SK-N-SH (cell line): ENCODE data around the gene EXOC4. TPM values are rescaled to one million over a fixed set of nuclear protein-coding genes. Genes with fewer than 3 reads are reported as not detected.
A peak's percentile ranks its signal among the peaks of the same experiment; 100 is the strongest.

Experiments
- CTCF ChIA-PET: fragments of 300-600, 350-600 bp; formaldehyde crosslinking; extraction: SDS; loops from one replicate; lab custom pipeline; 2021; lab: Yijun Ruan, JAX
- POLR2A ChIA-PET: fragments of 350-600 bp; sonication (Branson Sonifier 250); formaldehyde crosslinking; extraction: SDS; loops from one replicate; lab custom pipeline; 2020; ENCODE audit warnings: antibody characterized with exemption, inconsistent platforms; lab: Yijun Ruan, JAX
- DNase-seq: peaks from one replicate; pipeline ENCODE4 v3.0.0; 2012
- H2AFZ ChIP-seq: fragments of 200-600 bp; sonication (generic); 2 replicates; pipeline ENCODE4 v1.8.1; 2016; ENCODE audit warnings: antibody characterized with exemption, mild to moderate bottlenecking, low read depth
- H3F3A ChIP-seq: fragments of 200-600 bp; sonication (generic); replicated peaks from 2 replicates; pipeline ENCODE3; 2016; ENCODE audit warnings: antibody characterized with exemption, mild to moderate bottlenecking; ENCODE audit not compliant: insufficient read depth
- H3K27ac ChIP-seq, 2 experiments: fragments of 200-500 bp in 1 of 2; fragments of 200-600 bp in 1 of 2; sonication (Bioruptor generic) in 1 of 2; sonication (generic), shearing (Covaris generic) in 1 of 2; 2 replicates each; pipeline versions ENCODE4 v1.5.1 to v1.6.1; 2014 to 2016; ENCODE audit warnings: low read depth in 2 of 2, inconsistent platforms in 1 of 2, low read length in 1 of 2, mild to moderate bottlenecking in 1 of 2, mixed read lengths in 1 of 2
- H3K27me3 ChIP-seq: fragments of 200-600 bp; sonication (generic), shearing (Covaris generic); 2 replicates; pipeline ENCODE4 v1.6.1; 2016; ENCODE audit warnings: mixed run types; ENCODE audit not compliant: insufficient read depth
- H3K36me3 ChIP-seq, 2 experiments: fragments of 200-500 bp in 1 of 2; fragments of 200-600 bp in 1 of 2; sonication (Bioruptor generic) in 1 of 2; sonication (generic) in 1 of 2; replicated peaks in 1 of 2; 2 replicates each; pipeline versions ENCODE3 to v1.5.1; 2014 to 2016; ENCODE audit warnings: low read length in 1 of 2, mild to moderate bottlenecking in 1 of 2; ENCODE audit not compliant: insufficient read depth in 2 of 2, control insufficient read depth in 1 of 2
- H3K4me1 ChIP-seq, 2 experiments: fragments of 200-500 bp in 1 of 2; fragments of 200-600 bp in 1 of 2; sonication (Bioruptor generic) in 1 of 2; sonication (generic), shearing (Covaris generic) in 1 of 2; 2 replicates each; pipeline versions ENCODE4 v1.5.1 to v1.6.1; 2014 to 2016; ENCODE audit warnings: low read depth in 1 of 2, low read length in 1 of 2, mixed run types in 1 of 2; ENCODE audit not compliant: insufficient read depth in 2 of 2, control insufficient read depth in 1 of 2
- H3K4me2 ChIP-seq: fragments of 200-600 bp; sonication (generic), shearing (Covaris generic); 2 replicates; pipeline ENCODE4 v1.6.1; 2017; ENCODE audit warnings: mixed run types
- H3K4me3 ChIP-seq, 2 experiments: fragments of 200-500 bp in 1 of 2; fragments of 200-600 bp in 1 of 2; sonication (Bioruptor generic) in 1 of 2; sonication (generic), shearing (Covaris generic) in 1 of 2; 2 replicates each; pipeline versions ENCODE4 v1.5.1 to v1.8.1; 2014 to 2016; ENCODE audit warnings: low read depth in 2 of 2, inconsistent platforms in 1 of 2, low read length in 1 of 2, mild to moderate bottlenecking in 1 of 2, mixed read lengths in 1 of 2, moderate library complexity in 1 of 2
- H3K79me2 ChIP-seq: fragments of 200-600 bp; sonication (generic); 2 replicates; pipeline ENCODE4 v1.8.1; 2017; ENCODE audit warnings: mild to moderate bottlenecking; ENCODE audit not compliant: insufficient read depth
- H3K9ac ChIP-seq: fragments of 200-600 bp; sonication (generic); 2 replicates; pipeline ENCODE4 v1.6.1; 2017; ENCODE audit warnings: mixed run types
- H3K9me2 ChIP-seq: fragments of 200-600 bp; sonication (generic); 2 replicates; pipeline ENCODE4 v1.6.1; 2017; ENCODE audit warnings: mixed run types
- H3K9me3 ChIP-seq: fragments of 200-600 bp; sonication (generic); 2 replicates; pipeline ENCODE4 v1.6.1; 2017; ENCODE audit warnings: mixed run types, mild to moderate bottlenecking, moderate library complexity
- H4K20me1 ChIP-seq: fragments of 200-600 bp; sonication (generic); 2 replicates; pipeline ENCODE4 v1.6.1; 2017; ENCODE audit warnings: mild to moderate bottlenecking, mixed run types; ENCODE audit not compliant: insufficient read depth
- ELF1 ChIP-seq: IDR thresholded peaks from 2 replicates; pipeline ENCODE4 v1.4.0; 2012
- MEF2A ChIP-seq: IDR thresholded peaks from 2 replicates; pipeline ENCODE4 v1.4.0; 2012; ENCODE audit warnings: low read depth, borderline replicate concordance
- NRF1 ChIP-seq: IDR thresholded peaks from 2 replicates; pipeline ENCODE4 v1.6.1; 2012; ENCODE audit warnings: low read depth, mild to moderate bottlenecking, low read length
- SIN3A ChIP-seq: IDR thresholded peaks from 2 replicates; pipeline ENCODE4 v1.6.1; 2012; ENCODE audit warnings: low read depth, mild to moderate bottlenecking, low read length, moderate library complexity, borderline replicate concordance
- WGBS: methylation state at CpG from one replicate; pipeline ENCODE4 v1.1.6; 2017; ENCODE audit warnings: low lambda C conversion rate; 5-methylcytosine and 5-hydroxymethylcytosine counted together
- polyA plus RNA-seq, 3 experiments: library from polyadenylated mRNA; depleted of rRNA; stranded (reverse); fragments of >200 nt; gene quantifications; 2 replicates each; pipeline ENCODE4 v1.2.3, GENCODE V29; 2012
- TF ChIP-seq, protein P1 (sequence below): fragments of 150-350 bp; IDR thresholded peaks from 2 replicates; pipeline ENCODE4 v1.6.1; 2016; ENCODE audit warnings: mild to moderate bottlenecking, low read depth, low read length
- TF ChIP-seq, protein P2 (sequence below): IDR thresholded peaks from 2 replicates; pipeline ENCODE4; 2012
- TF ChIP-seq, protein P3 (sequence below): IDR thresholded peaks from 2 replicates; pipeline ENCODE4 v1.6.1; 2012; ENCODE audit warnings: mild to moderate bottlenecking, low read depth, low read length, moderate library complexity

Gene EXOC4
- polyA plus RNA-seq, 1 of the 3 experiments (the other 2 are of a cell fraction) = 37.3 TPM

DNA sequence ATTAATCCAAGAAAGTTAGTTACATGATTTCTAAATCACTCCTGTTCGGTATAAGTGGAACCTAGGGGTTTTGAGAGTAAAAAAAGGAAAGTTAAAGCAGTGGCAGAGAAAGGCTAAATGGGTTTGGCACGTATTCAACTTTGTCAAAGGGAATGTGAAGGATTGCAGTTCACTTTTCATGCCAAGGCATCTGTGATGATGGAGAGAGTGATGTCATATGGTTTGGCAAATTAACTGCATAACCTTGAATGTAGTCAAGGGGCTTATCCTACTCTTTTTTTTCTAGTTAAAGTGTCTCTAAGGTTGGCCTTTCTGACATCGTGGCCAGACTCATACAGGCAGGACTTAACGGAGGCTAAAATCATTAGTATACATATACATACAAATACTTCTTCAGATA, 277.8 kb downstream of the EXOC4 start (continued):
- no peak for TF ChIP-seq SIN3A
- TF ChIP-seq, protein P1, sequence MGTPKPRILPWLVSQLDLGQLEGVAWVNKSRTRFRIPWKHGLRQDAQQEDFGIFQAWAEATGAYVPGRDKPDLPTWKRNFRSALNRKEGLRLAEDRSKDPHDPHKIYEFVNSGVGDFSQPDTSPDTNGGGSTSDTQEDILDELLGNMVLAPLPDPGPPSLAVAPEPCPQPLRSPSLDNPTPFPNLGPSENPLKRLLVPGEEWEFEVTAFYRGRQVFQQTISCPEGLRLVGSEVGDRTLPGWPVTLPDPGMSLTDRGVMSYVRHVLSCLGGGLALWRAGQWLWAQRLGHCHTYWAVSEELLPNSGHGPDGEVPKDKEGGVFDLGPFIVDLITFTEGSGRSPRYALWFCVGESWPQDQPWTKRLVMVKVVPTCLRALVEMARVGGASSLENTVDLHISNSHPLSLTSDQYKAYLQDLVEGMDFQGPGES = no peak
- no peak for TF ChIP-seq NRF1
- TF ChIP-seq MEF2A = no peak
- TF ChIP-seq, protein P2, sequence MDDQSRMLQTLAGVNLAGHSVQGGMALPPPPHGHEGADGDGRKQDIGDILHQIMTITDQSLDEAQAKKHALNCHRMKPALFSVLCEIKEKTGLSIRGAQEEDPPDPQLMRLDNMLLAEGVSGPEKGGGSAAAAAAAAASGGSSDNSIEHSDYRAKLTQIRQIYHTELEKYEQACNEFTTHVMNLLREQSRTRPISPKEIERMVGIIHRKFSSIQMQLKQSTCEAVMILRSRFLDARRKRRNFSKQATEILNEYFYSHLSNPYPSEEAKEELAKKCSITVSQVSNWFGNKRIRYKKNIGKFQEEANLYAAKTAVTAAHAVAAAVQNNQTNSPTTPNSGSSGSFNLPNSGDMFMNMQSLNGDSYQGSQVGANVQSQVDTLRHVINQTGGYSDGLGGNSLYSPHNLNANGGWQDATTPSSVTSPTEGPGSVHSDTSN = peak; percentile 88
- TF ChIP-seq, protein P3, sequence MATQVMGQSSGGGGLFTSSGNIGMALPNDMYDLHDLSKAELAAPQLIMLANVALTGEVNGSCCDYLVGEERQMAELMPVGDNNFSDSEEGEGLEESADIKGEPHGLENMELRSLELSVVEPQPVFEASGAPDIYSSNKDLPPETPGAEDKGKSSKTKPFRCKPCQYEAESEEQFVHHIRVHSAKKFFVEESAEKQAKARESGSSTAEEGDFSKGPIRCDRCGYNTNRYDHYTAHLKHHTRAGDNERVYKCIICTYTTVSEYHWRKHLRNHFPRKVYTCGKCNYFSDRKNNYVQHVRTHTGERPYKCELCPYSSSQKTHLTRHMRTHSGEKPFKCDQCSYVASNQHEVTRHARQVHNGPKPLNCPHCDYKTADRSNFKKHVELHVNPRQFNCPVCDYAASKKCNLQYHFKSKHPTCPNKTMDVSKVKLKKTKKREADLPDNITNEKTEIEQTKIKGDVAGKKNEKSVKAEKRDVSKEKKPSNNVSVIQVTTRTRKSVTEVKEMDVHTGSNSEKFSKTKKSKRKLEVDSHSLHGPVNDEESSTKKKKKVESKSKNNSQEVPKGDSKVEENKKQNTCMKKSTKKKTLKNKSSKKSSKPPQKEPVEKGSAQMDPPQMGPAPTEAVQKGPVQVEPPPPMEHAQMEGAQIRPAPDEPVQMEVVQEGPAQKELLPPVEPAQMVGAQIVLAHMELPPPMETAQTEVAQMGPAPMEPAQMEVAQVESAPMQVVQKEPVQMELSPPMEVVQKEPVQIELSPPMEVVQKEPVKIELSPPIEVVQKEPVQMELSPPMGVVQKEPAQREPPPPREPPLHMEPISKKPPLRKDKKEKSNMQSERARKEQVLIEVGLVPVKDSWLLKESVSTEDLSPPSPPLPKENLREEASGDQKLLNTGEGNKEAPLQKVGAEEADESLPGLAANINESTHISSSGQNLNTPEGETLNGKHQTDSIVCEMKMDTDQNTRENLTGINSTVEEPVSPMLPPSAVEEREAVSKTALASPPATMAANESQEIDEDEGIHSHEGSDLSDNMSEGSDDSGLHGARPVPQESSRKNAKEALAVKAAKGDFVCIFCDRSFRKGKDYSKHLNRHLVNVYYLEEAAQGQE = no peak

DNA sequence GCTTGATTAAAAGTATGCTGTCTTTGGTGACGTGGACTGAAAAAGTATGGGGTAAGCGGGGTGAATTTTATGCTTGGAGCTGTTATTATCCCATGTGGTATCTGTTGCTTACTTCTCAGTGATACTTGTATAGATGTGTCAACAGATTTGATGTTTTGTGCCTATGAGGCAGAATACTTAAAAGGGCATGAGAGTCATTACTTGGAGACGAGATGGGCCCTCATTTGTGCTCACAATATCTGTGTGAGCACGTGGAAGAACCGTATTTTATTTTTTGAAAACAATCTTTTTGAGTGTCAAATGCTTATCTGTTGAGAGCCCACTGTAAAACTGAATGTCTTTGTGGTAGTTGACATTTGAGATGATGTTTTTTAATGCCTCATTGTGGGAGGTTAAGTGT, 281.9 kb downstream of the EXOC4 start:
- Histone ChIP-seq H3K4me1 (peaks cover 3 to 26% of the 10 kb centered on the region in 2 experiments; a peak in 3 of 4 replicates), H3K79me2 (no peaks in the 10 kb centered on the region), H4K20me1 (no peaks in the 10 kb centered on the region), H3K36me3 (peaks cover 0 to 14% of the 10 kb centered on the region in 2 experiments), H3F3A (no peaks in the 10 kb centered on the region), H2AFZ (no peak overlapping the region), H3K9me3 (no peaks in the 10 kb centered on the region), H3K9ac (no peak overlapping the region), H3K4me3 (no peak overlapping the region), H3K27ac (peak overlapping the region in 1 of 2 experiments; percentile 20; a peak in 2 of 4 replicates), H3K9me2 (no peaks in the 10 kb centered on the region), H3K27me3 (no peaks in the 10 kb centered on the region), H3K4me2 (no peak overlapping the region)
- TF ChIP-seq ELF1 = no peak
- TF ChIP-seq, protein P1 = no peak
- no peak for TF ChIP-seq MEF2A
- ChIA-PET CTCF (interaction anchor here (0.9 to 1.4 kb wide), 2 partner anchors 12 to 208 kb away, joined by 3 to 4 read pairs; no protein-coding TSS in a partner anchor), POLR2A (no interaction called here)
- WGBS = 95% methylated on average over 5 of the region's 5 CpGs
- DNase-seq = no peak
